Midbrain (tissue), 1 donor: ENCODE data around the gene OVOL1.
"Not testable (repeated sequence)": the region's sequence is repeated elsewhere in the genome, so short reads cannot be mapped to it uniquely, and the experiment has no call there.

Experiments used
- DNase-seq: peaks from one replicate; lab custom pipeline; 2025; lab: John Stamatoyannopoulos, UW

OVOL1 gene

DNA sequence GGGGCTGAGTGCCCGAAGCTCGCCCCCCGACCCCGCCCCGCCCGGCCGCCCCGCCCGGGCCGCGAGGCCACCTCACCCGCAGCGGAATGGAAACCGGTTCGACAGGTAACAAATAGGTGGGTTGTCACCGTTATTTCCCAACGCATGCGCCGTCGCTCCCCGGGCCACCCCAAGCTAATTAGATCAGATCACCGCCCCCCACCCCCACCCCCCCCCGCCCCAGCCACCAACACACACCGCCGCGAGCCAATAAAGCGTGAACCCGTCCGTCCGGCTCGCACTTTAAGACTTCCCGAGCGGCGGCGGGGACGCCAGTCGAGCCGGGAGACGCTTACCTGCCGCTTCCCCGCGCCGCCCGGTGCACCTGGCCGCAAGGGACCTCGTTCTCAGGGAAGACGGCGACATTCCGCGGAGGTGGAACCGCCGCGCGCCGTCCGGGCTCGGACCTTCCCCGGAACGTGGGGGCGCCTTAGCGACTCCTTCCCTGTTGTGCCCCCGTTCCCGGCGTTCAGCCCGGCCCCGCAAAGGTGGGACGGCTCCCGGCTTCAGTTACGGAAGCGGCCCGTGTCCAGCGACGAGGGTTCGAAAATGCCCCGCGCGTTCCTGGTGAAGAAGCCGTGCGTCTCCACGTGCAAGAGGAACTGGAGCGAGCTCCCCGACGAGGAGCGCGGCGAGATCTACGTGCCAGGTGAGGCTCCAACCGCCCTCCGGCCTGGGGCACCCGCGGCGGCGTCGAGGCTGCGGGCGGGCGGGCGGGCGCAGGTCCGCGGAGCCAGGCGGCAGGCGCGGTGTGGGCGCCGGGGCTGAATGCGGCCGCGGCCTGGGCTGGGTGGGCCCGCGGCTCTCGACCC is at the start of gene OVOL1:
OVOL1 (plus strand) TSS at position 278 of the 851 bp plus-strand sequence; CDS start at position 589, 311 bp downstream.
- no peak for DNase-seq

DNA sequence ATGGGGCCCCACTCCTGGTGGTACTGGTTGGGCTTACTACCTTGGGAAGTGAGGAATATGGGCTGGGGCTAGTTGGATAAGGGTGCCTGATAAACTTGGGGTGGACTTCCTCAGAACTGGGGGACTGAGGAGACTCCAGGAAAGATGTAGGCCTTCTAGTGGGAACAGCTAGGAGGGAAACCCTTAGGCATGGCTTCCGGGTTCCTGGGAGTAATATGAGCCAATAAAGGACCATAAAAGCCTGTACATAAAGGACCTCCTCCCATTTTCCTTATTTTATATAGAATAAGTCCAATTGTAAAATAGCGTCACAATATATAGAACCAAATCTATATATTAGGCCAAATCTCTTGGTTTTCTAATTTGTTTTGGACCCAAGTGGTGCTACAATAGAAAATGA is 47.8 kb upstream of the OVOL1 start:
- no peak for DNase-seq

DNA sequence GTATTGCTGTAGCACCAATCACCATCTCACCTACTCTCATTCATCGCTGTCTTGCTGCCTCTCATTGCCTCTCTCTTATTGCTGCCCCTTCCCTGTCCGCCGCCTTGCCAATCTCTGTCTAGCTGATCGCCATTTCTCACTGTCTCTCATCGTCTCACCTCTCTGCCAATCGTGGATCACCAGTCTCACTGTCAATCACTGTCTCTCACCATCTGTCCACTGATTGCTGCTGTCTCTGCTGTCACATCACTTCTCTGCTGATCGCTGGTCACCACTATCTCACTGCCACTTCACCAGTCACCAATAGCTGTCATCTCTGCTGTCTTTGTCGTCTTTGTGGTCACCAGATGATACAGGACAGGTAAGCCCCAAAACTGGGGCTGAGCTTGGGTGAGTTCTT is 45.7 kb upstream of the OVOL1 start:
- no peak for DNase-seq

DNA sequence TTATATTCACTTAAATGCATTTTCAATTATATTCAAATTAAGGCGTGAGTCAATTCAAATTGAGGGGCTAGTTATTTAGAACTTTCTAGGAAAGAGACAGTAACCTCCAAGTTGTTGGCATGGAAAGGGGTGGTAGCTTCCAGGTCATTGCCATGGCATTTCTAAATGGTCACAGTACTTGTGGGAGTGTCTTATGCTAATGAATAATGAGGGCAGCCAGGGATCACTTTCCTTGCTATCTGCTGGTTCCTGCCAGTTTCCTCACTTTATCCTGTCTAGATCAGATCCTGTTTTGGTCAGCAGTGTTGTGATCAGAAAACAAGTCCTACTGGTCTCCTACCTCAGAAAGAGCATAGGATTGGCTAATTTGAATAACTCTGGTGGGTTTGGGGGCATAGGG is 44.5 kb upstream of the OVOL1 start:
- DNase-seq = no peak

DNA sequence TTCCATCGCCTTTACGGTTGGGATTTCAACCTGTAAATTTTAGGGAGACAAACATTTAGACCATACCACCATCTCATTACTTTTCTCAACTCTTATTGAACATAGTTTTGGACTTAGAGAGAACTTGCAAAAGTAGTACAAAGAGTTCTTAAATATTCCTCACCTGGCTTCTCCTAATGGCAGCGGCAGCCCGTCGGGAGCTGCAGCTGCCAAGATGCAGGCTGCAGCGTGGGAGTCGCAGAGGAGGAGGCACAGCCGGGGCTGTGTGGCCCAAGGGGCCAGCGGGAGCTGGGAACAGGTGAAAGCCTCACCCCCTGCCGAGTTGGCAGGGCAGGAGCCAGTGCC is 43.2 kb upstream of the OVOL1 start:
- DNase-seq = no peak

DNA sequence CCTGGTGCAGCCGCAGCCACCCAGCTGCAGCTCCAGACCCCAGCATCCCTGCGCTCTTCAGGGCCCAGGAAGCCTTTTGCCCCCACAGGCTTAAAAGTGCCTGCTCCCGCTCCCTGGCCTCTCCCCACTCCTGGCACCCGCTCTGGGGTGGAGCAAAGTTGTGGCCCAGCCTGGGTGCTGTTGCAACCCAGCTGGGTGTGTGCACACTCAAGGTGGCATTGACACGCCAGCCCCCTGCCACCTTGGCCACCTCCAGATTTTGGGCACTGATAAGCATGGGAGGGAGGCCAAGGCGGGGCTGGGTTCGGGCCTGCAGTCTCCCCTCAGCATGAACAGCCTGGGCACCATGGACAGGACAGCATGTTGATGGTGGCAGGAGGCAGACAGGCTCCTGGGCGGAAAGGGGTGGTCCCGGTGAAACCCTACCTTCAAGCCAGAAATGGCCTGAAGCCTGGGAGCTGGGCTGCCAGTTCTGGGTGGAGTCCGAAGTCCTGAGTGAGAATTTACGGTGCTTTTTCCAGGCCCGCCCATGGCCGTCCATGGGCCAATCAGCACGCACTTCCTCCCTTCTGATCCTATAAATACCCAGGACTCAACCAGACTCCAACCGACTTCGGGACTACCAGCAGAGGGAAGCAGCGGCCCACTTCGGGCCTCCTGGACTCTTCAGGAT is 42.7 kb upstream of the OVOL1 start:
- no peak for DNase-seq

DNA sequence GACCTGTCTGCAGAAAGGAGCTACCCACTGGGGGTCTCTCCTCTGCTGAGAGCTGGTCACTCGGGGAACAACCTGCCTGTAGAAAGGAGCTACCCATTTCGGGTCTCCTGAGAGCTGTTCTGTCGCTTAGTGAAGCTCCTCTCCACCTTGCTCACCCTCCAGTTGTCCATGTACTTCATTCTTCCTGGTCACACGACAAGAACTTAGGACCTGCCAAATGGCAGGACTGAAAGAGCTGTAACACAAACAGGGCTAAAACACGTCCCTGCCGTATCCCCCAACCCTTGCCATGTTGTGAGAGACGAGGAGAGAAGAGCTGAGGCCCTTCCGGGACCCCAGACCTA is 42.2 kb upstream of the OVOL1 start:
- DNase-seq = no peak

DNA sequence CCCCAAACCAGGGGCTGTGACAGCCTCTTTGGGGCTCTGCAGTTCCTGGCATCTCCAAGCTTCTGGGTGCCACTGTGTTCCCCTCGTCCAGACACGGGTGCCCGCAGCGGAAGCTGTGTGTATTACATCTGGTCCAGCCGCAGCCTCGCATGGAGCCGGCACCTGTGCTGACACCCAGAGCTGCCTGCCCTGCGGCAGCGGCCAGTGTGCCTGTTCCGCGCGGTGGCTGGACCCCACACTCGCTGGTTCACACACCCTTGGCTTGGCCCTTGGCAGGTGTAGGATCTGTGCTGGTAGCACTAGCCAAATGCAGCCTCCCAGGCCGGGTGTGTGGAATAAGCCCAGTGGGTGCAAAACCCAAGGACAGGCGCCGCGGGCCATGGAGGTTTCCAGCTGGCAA is 41.8 kb upstream of the OVOL1 start:
- no peak for DNase-seq

DNA sequence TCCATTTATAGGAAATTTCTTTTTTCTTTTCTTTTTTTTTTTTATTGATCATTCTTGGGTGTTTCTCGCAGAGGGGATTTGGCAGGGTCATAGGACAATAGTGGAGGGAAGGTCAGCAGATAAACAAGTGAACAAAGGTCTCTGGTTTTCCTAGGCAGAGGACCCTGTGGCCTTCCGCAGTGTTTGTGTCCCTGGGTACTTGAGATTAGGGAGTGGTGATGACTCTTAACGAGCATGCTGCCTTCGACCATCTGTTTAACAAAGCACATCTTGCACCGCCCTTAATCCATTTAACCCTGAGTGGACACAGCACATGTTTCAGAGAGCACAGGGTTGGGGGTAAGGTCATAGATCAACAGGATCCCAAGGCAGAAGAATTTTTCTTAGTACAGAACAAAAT is 24.7 kb upstream of the OVOL1 start:
- DNase-seq = not testable (repeated sequence)

DNA sequence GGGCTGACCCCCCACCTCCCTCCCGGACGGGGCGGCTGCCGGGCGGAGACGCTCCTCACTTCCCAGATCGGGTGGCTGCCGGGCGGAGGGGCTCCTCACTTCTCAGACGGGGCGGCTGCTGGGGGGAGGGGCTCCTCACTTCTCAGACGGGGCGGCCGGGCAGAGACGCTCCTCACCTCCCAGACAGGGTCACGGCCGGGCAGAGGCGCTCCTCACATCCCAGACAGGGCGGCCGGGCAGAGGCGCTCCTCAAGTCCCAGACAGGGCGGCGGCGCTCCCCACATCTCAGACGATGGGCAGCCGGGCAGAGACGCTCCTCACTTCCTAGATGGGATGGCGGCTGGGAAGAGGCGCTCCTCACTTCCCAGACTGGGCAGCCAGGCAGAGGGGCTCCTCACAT is 24.0 kb upstream of the OVOL1 start:
- DNase-seq = not testable (repeated sequence)

DNA sequence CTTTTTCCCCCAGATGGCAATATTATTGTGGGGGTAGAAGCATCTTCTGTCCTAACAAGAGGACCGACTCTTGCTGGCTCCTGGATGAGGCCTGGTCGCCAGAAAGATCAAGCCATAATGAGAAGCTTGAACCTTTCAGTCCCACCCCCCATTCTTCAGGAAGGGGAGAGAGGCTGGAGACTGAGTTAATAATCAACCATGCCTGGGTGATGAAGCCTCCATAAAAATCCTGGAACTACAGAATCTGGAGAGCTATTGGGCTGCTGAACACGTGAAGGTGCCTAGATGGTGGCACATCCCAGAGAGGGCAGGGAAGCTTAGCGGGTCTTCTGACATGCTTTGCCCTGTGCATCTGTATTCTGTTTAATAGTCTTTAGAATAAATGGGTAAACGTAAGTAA is 22.4 kb upstream of the OVOL1 start:
- no peak for DNase-seq

DNA sequence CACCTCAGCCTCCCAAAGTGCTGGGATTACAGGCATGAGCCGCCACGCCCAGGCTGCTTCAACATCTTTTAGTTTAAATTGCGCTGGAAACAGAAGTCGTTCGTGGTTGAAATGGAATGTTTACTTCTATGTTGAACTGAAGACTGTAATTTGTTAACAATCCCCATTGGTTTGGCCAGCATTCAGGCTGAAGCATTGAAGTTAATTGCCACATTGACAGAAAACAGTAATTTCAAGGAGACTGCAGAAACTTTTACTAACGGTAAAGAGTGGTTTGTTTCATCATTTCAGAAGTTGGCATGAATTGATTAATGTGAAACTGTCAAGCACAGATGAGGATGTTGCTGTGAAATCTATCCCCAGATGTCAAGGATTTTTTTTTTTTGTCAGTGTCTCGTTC is 20.3 kb upstream of the OVOL1 start:
- no peak for DNase-seq

DNA sequence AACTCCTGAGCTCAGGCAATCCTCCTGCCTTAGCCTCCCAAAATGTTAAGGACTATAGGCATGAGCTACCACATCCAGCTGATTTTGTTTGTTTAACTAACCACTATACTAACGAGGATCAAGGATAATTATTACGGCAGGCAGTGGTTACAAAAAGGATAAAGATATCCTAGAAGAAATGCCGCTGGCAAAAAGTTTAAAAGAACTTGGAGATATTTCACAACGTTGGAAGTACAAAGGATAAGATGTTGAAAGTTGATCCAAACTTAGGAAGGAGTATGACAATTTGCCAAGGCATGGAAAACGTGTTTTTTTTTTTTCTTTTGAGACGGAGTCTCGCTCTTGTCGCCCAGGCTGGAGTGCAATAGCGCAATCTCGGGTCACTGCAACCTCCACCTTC is 19.5 kb upstream of the OVOL1 start:
- no peak for DNase-seq

DNA sequence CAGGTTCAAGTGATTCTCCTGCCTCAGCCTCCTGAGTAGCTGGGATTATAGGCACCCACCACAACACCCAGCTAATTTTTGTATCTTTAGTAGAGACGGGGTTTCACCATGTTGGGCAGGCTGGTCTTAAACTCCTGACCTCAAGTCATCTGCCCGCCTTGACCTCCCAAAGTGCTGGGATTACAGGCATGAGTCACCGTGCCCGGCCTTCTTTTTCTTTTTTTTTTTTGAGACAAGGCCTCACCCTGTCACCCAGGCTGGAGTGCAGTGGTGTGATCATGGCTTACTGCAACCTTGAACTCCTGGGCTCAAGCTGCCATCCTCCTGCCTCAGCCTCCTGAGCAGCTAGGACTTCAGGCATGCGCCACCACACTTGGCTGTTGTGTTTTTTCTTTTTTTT is 19.1 kb upstream of the OVOL1 start:
- DNase-seq = not testable (repeated sequence)

DNA sequence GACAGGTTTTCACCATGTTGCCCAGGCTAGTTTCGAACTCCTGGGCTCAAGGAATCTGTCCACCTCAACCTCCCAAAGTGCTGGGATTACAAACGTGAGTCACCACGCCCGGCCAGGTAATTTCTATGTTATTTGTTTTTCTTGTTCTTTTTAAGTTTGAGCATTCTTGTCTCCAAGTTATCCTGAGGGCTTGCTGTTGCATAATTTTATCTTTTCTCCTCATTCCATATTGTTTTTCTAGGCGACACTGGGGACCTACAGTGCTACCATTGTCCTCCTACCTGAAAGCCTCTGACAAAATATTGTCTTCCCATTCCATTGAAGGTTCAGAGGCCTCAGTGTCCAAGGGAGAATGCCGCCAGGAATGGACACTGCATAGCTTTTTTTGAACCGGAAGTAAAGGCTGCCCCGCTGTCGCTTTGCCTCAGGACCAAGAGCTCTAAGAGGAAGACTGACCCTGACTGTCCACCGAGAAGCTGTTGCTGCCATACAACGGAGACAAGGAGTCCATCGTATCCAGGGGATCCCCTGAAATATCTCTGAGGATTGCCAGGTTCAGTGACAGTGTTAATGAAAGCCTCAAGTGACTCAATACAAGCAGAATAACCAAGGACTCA is 15.8 kb upstream of the OVOL1 start:
- no peak for DNase-seq

DNA sequence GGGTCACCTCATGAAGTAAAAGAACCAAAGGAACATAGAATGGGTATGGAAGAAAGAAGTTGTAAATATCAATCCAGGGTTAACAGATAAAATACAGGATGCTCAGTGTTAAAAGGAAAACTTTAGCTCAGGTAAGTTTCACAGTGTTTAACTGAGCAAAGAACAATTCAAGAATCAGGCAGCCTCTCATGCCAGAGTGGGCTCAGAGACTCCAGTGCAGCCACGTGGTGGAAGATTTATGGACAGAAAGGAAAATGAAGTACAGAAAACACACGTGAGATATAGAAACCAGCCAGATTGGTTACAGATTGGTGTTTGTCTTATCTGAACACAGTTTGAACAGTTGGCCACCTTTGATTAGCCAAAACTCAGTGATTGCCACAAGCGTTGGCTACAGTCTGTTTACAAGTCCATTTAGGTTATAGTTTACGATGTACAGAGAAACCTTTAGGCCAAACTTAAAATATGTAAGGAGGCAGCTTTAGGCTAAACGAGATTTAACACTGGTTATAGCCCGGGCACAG is 15.2 kb upstream of the OVOL1 start:
- no peak for DNase-seq

DNA sequence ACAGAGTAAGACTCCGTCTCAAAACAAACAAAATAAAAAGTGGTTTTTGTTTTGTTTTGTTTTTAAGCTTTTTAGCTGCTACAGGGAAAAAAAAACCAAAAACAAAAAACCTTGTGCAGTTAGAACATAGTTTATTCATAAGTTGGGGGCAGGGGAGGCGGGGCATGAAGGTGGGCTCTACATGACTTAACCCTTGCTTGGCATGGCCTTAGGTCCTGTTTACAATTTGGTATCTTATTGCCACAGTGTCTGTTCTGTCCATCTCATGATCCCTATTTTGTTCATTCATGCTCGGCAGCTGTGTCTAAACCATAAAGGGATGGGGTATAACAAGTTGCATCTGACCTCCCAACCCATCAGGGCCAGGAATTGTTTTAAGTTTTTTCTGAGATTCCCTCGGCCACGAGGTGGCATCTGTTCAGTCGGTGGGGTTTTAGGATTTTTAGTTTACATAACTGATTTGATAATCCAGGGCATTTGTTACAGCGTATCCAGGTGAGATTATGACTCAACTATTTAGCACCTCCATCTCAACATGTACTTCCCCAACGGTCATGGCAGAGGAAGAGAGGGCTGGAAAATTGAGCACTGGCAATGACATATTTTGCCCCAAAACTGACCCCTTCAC is 13.0 kb upstream of the OVOL1 start:
- DNase-seq = no peak

DNA sequence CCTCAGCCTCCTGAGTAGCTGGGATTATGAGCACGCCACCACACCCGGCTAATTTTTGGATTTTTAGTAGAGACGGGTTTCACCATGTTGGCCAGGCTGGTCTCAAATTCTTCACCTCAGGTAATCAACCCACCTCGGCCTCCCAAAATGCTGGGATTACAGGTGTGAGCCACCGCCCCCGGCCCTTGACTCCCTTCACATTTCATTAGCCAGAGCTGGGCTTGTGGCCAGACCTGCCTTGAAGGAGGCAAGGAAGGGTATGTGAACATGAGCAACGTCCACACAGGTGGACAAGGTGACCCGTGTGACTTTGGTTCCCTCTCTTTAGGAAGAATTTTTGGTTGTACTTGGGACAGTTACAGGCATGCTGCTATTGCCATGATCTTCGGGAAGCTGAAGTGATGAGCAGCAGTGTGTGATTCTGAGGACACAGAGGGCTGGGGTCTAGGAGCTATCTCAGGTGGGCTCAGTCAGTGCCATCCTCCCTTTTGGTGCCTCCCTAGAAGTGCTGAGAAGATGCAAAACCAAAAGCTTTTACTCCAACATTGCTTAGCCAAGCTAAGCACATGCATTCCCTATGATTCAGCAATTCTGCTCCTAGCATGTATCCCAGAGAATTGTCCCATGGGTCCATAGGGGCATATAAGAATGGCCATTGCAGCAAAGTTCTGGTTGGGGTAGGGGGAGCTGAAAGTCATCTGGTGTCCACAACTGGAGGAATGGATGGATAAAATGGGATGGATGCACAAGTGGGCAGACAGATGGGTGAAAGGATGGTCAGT is 12.1 kb upstream of the OVOL1 start:
- DNase-seq = no peak

DNA sequence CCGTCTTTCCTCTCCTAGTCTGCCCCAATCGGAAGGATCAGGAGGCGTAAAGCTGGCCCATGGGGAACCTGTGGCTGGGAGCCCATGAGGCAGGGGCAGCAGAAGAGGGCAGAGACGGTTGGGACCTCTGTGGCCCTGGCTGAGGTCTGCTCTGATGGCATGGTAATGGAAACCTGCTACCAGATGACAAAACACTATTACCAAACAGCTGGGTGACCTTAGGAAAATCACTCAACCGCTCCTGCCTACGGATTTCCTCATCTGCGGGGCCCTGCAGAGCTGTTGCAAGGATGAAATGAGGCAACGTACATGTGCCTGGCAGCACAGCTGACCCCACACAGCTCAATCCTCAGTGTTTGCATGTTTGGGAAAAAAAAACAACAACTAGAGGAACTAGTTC is 10.7 kb upstream of the OVOL1 start:
- no peak for DNase-seq

DNA sequence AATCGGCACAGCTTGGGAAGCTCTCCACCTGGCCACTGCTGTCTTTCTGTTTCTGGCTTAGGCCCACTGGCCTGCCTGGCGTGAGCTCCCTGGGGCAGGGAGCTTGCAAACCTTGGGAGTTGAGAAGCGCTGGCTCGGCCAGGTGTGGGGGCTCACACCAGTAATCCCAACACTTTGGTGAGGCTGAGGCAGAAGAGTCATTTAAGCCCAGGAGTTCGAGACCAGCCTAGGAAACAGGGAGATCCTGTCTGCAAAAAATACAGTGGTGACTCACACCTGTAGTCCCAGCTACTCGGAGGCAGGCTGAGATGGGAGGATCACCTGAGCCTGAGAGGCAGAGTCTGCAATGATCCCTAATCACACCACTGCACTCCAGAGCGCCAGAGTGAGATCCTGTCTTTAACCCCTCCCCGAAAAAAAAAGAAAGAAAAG is 10.1 kb upstream of the OVOL1 start:
- no peak for DNase-seq

DNA sequence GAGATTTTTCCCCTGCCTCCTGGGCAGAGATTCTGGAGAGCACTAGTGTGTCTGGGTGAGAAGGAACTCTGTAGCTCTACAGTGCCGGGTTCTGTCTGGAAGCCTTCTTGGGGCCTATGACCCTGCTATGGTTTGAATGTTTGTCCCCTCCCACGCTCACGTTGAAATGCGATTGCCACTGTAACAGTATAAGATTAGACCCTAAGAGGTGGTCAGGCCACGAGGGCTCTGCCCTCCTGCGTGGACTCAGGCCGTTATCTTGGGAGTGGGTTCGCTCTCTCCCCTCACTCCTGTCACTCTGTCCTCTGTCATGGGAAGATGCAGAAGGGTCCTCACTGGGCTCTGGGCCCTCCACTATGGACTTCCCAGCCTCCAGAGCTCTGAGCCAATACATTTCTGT is 9.6 kb upstream of the OVOL1 start:
- no peak for DNase-seq

DNA sequence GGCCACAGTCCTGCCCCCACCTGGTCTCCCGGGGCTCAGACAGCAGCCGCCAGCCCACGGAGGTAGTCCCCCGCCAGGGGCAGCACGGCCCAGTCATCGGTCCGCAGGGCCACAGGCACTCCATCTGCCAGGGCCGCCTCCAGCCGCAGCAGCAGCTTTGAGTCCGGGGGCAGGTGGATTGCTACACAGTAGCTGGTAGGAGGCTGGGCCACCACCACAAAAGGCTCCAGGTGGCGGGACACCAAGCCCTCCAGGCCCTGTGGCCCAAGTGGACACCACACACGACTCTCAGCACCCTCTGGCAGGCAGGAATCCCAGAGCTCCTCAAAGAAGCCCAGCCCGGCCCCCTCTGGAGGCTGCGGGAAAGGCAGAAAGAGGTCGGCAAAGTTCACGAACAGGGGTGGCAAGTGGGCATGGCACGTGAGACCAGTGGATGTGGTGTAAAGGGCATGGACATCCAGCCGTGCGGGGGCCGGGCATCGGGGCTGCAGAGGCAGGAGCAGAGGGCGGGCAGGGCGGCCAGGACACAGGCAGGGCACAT is 9.0 kb upstream of the OVOL1 start:
- no peak for DNase-seq
